GM18517 (cell line): ENCODE data around the gene IL36RN.
"Not testable (repeated sequence)": the region's sequence is repeated elsewhere in the genome, so short reads cannot be mapped to it uniquely, and the experiment has no call there.

ENCODE experiments used
- ATAC-seq: cut with Tn5 transposase; IDR thresholded peaks from one replicate; pipeline ENCODE4 v1.9.1; 2021; ENCODE audit warnings: mild to moderate bottlenecking, moderate library complexity; ENCODE audit not compliant: unreplicated experiment

The IL36RN gene

GRCh38 chr2:113096842-113097618, 38.0 kb downstream of the IL36RN start:
- not testable (repeated sequence) for ATAC-seq

- no peak for ATAC-seq
These were observed 39.0 kb downstream of the IL36RN start for GRCh38 chr2:113098041-113098440.

DNA sequence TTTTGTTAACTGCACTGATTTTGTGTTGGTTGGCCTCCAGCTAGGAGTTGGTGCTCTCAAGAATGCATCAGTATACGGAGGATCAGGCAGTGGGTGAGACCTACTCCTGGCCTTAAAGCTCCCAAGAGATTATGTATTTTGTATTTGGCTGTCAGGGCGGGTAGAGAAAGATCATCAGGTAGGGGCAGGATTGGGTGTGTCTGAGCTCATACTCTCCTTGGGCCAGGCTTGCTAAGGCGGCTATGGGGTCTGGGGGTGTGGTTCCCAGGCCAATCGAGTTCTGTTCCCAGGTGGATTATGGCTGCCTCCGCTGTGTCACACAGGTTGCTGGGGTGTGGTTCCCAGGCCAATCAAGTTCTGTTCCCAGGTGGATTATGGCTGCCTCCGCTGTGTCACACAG, 39.5 kb downstream of the IL36RN start:
- no peak for ATAC-seq

DNA sequence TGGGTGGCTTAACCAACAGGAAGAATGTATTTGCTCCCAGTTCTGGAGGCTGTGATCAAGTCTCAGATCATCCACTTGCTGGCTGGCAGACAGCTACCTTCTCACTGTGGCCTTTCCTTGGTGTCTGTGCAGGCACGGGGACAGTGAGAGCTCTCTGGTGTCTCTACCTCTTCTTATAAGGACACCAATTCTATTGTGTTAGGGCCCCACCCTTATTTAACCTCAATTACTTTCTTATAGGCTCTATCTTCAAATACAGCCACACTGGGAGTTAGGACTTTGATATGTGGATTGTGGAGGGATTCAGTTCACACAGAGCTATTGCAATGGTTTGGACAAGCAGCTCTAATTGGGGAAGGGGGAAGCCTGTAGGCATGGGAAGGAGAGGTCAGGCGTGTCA, 43.1 kb downstream of the IL36RN start:
- ATAC-seq, result no peak

DNA sequence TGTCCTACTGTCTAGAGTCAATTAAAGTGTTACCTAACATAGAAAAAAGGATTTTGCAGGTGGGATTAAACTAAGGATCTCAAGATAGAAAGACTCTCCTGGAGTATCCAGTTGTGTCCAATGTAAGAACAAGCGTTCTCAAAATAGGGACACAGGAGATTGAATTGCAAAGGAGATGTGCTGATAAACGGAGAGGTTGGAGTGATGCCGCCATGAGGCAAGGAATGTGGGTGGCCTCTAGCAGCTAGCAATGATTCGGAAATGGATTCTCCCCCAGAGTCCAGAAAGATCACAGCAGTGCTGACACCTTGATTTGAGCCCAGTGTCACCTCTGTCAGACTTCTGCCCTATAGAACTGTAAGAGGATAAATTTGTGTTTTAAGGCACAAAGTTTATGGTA, 44.3 kb downstream of the IL36RN start:
- ATAC-seq, result no peak

GRCh38 chr2:113104054-113104611, 45.1 kb downstream of the IL36RN start:
- no peak for ATAC-seq

DNA sequence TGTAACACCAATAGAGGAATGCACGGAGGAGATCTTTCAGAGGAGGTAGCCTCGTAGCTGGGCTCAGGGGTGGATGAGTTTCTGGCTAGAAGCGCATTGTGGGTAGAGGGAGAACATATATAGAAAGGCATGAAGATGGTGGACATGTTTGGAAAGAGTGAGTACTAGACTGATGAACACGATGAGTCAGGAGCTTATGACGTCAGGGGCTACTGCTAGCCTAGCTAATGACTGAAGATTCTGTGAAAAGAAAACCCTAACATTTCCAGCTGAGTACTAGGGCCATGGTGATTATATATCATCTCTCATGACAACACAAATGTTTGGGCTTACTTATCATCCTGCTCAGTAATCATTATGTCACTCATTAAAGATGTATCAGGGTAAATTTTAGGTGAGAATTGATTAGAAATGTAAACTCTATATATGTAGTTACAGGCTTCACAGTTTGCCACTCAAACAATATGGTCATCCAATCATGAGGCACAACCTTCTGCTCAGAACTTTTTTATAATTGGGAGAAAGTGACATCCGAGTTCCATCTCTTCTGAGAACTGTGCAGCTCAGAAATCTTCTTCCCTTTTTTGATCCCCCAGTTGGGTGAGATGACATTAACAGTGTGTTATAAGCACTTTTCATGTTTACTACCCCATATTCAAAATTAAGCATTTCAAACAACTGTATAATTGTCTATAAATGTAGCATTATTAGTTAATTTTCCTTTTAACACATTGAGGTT, 46.2 kb downstream of the IL36RN start:
- ATAC-seq, result no peak

- ATAC-seq, result no peak
These were observed 52.1 kb downstream of the IL36RN start for GRCh38 chr2:113111121-113111520.

DNA sequence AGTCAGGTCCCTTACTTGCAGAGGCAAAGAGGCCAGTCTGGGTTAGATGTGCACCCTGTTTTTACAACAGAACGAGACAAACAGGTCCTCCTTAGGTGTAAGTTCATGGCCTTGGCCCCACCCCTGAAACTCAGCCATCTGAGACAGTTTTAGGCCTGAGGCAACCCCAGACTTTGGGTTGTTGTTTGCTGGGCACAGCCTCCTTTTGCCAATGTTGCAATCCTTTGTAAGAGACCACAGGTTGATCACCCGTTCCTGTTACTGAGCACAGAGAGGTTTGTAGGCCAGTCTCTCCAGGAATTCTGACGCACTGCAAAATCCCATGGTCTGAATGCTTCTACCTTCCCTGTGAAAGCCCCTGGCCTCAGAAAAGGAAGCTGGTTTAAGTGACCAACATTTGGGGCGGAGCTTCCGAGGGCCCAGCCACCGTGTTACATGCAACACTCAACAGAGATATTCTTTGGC, 52.9 kb downstream of the IL36RN start:
- no peak for ATAC-seq

DNA sequence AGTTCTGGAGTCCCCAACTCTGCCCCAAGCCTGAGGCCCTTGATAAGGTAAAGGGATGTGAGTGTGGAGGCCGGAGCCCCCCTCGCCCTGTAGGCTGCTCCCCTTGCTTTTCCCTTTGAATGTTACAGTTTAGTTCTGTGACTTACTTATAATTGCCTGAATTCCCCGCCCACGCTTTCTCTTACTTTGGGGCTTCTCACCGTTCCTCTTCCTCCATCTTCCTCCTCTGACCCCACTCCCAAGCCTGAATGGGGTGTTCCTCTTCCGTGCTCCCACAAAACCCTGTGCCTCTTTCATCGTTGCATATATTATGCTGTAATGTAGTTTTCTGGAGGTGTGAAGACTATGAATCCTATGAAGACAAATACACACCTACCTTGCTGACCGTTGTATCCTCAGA, 53.4 kb downstream of the IL36RN start:
- ATAC-seq, result no peak

GRCh38 chr2:113112871-113113270, 53.9 kb downstream of the IL36RN start:
- ATAC-seq, result no peak

DNA sequence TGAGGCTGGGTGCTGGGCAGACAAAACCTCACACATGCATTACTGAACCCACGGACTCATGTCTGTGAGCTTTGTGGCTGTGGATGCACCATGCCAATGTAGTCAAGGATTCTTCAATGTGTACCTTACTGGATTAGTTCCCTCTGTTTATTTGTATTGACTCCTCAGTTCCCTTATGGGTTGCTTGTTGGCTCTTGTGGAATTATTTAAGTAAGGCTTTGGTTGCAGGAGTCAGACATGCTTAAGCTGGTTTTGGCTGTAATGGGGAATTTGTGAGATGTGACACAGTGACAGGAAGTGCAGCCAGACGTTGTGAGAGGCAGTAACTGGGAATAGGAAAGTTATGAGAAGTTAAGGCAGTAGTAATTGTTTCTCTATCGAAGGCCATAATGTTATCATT, 54.8 kb downstream of the IL36RN start:
- ATAC-seq, result no peak
